GM23338 (cell line): Measurements from ENCODE around the gene PDXK. TPM values are rescaled to one million over a fixed set of nuclear protein-coding genes. Genes with fewer than 3 reads are reported as not detected.

Source experiments
- ATAC-seq: fragments of 200-7000 bp; cut with Tn5 transposase; 3 replicates; pipeline ENCODE4 v1.9.1; 2020
- DNase-seq: peaks from one replicate; pipeline ENCODE4 v3.0.0-alpha.2; 2015; ENCODE audit warnings: low spot score
- H2AFZ ChIP-seq: fragments of 200-600 bp; sonication (generic); 2 replicates; pipeline ENCODE4 v1.8.0; 2016; ENCODE audit warnings: antibody characterized with exemption, mild to moderate bottlenecking, moderate library complexity
- H3F3A ChIP-seq: fragments of 200-600 bp; sonication (generic); replicated peaks from 2 replicates; pipeline ENCODE4 v1.8.0; 2017; ENCODE audit warnings: antibody characterized with exemption, mixed run types, low read depth
- H3K27ac ChIP-seq: fragments of 200-600 bp; sonication (generic); 2 replicates; pipeline ENCODE4 v1.6.1; 2016; ENCODE audit warnings: low read depth
- H3K27me3 ChIP-seq: fragments of 200-600 bp; sonication (generic); 2 replicates; pipeline ENCODE4 v1.8.0; 2016; ENCODE audit warnings: mild to moderate bottlenecking, mixed run types, moderate library complexity; ENCODE audit not compliant: insufficient read depth
- H3K36me3 ChIP-seq: fragments of 200-600 bp; sonication (generic); 2 replicates; pipeline ENCODE4 v1.8.0; 2016; ENCODE audit warnings: mild to moderate bottlenecking; ENCODE audit not compliant: insufficient read depth
- H3K4me1 ChIP-seq: fragments of 200-600 bp; sonication (generic); 2 replicates; pipeline ENCODE4 v1.8.0; 2016; ENCODE audit warnings: mild to moderate bottlenecking, moderate library complexity; ENCODE audit not compliant: insufficient read depth
- H3K4me2 ChIP-seq: fragments of 200-600 bp; sonication (generic); 2 replicates; pipeline ENCODE4 v1.7.1; 2017; ENCODE audit warnings: mixed run types
- H3K4me3 ChIP-seq: fragments of 200-600 bp; sonication (generic); 2 replicates; pipeline ENCODE4 v1.6.1; 2016; ENCODE audit warnings: mixed run types
- H3K79me2 ChIP-seq: fragments of 200-600 bp; sonication (generic); replicated peaks from 2 replicates; pipeline ENCODE4 v1.8.0; 2017; ENCODE audit warnings: mild to moderate bottlenecking; ENCODE audit not compliant: insufficient read depth
- H3K9me2 ChIP-seq: fragments of 200-600 bp; sonication (generic); 2 replicates; pipeline ENCODE4 v1.8.0; 2017; ENCODE audit not compliant: insufficient read depth
- H4K20me1 ChIP-seq: fragments of 200-600 bp; sonication (generic); replicated peaks from 2 replicates; pipeline ENCODE4 v1.8.0; 2017; ENCODE audit warnings: mild to moderate bottlenecking; ENCODE audit not compliant: insufficient read depth
- H3K27ac Mint-ChIP-seq: 2 replicates; pipeline ENCODE4 v1.8.0; 2020; ENCODE audit warnings: inconsistent platforms, mild to moderate bottlenecking, moderate library complexity, mixed read lengths
- H3K27me3 Mint-ChIP-seq: 3 replicates; pipeline ENCODE4 v1.8.0; 2022; ENCODE audit warnings: low read depth, mild to moderate bottlenecking, moderate library complexity, mixed read lengths, inconsistent platforms; ENCODE audit not compliant: insufficient read depth, poor library complexity
- H3K36me3 Mint-ChIP-seq: 3 replicates; pipeline ENCODE4 v1.8.0; 2021; ENCODE audit warnings: low read depth, mild to moderate bottlenecking, inconsistent platforms, moderate library complexity, mixed read lengths
- H3K4me1 Mint-ChIP-seq: 3 replicates; pipeline ENCODE4 v1.8.0; 2020; ENCODE audit warnings: mild to moderate bottlenecking, inconsistent platforms, mixed read lengths
- H3K4me3 Mint-ChIP-seq: 3 replicates; pipeline ENCODE4 v1.8.0; 2021; ENCODE audit warnings: moderate library complexity, mild to moderate bottlenecking, inconsistent platforms, mixed read lengths
- H3K9me3 Mint-ChIP-seq: 3 replicates; pipeline ENCODE4 v1.8.0; 2020; ENCODE audit warnings: moderate library complexity, mild to moderate bottlenecking, inconsistent platforms, mixed read lengths
- CREB1 ChIP-seq: fragments of 250-450 bp; sonication (Bioruptor Pico); IDR thresholded peaks from 2 replicates; pipeline ENCODE4 v1.5.0; 2020; ENCODE audit warnings: low read depth, mild to moderate bottlenecking, moderate library complexity
- EZH2 ChIP-seq: fragments of 200-600 bp; sonication (generic); IDR thresholded peaks from one replicate; pipeline ENCODE4 v1.8.0; 2017; ENCODE audit warnings: antibody characterized with exemption, mild to moderate bottlenecking, low read depth; ENCODE audit not compliant: unreplicated experiment
- EZH2phosphoT487 ChIP-seq: fragments of 200-600 bp; sonication (generic); IDR thresholded peaks from one replicate; pipeline ENCODE4 v1.8.1; 2018; ENCODE audit warnings: antibody characterized with exemption; ENCODE audit not compliant: unreplicated experiment
- JUNB ChIP-seq: IDR thresholded peaks from one replicate; pipeline ENCODE4 v1.6.1; 2016; ENCODE audit warnings: antibody characterized with exemption; ENCODE audit not compliant: unreplicated experiment
- NANOG ChIP-seq: IDR thresholded peaks from 2 replicates; pipeline ENCODE4 v1.6.1; 2016; ENCODE audit warnings: antibody characterized with exemption, borderline replicate concordance
- POLR2AphosphoS5 ChIP-seq: IDR thresholded peaks from 2 replicates; pipeline ENCODE4 v1.6.1; 2016; ENCODE audit warnings: antibody characterized with exemption, low read depth
- STAT1 ChIP-seq: IDR thresholded peaks from one replicate; pipeline ENCODE4 v1.6.1; 2016; ENCODE audit warnings: antibody characterized with exemption; ENCODE audit not compliant: unreplicated experiment
- ZNF114 ChIP-seq: fragments of 250-450 bp; sonication (Bioruptor Pico); IDR thresholded peaks from 2 replicates; pipeline ENCODE4 v1.5.0; 2020; ENCODE audit warnings: mild to moderate bottlenecking, moderate library complexity
- ZNF331 ChIP-seq: fragments of 250-450 bp; sonication (Bioruptor Pico); IDR thresholded peaks from 2 replicates; pipeline ENCODE4 v1.5.0; 2020; ENCODE audit warnings: low read depth, mild to moderate bottlenecking, moderate library complexity
- polyA plus RNA-seq: library from polyadenylated mRNA; unstranded; fragments of >200 nt; fragmentation: Nextera tagmentation; extraction: Ambion mirVana; gene quantifications from 2 replicates; pipeline ENCODE4 v1.2.1, GENCODE V29; 2016
- total RNA-seq: library from RNA; depleted of rRNA; stranded (reverse); fragments of >200 nt; shearing (Covaris generic); gene quantifications from 2 replicates; pipeline ENCODE4 v1.2.3, GENCODE V29; 2014
- TF ChIP-seq, protein P1 (sequence below), 2 experiments: fragments of 200-600 bp in 1 of 2; sonication (generic) in 1 of 2; conservative IDR thresholded peaks; 2 replicates each; pipeline versions ENCODE4 v1.5.1 to v1.6.1; 2016 to 2017; ENCODE audit warnings: antibody characterized with exemption in 2 of 2, low read depth in 2 of 2, mild to moderate bottlenecking in 2 of 2, moderate library complexity in 1 of 2
- TF ChIP-seq, protein P2 (sequence below): IDR thresholded peaks from 2 replicates; pipeline ENCODE4 v1.6.1; 2016; ENCODE audit warnings: antibody characterized with exemption
- TF ChIP-seq, protein P3 (sequence below): fragments of 250-450 bp; sonication (Bioruptor Pico); IDR thresholded peaks from 2 replicates; pipeline ENCODE4 v1.5.0; 2020; ENCODE audit warnings: mild to moderate bottlenecking, moderate library complexity
- TF ChIP-seq, protein P4 (sequence below): IDR thresholded peaks from one replicate; pipeline ENCODE4 v1.6.1; 2018; ENCODE audit warnings: antibody characterized with exemption; ENCODE audit not compliant: unreplicated experiment

PDXK gene
- total and polyA plus RNA-seq, 2 experiments from 2014 or later, result 53.2 to 66.3 TPM

DNA sequence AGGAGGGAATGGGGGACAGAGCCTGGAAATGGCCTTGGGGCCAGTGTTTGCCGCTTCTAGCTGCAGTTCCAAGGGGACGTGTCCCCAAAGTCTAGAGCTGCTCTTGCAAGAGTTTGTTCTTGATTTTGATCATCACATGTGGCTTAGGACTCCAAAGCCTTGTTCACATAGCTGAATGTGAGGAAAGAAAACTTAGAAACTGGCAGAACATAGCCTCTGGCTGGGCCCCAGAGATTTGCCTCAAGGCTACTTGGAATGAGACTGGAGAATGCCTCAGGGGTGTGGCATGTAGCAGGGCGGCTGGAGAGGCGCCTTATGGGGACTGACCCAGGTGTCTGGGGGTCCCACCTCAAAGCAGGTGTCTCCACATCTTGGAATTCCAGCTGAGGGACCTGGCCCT, 2.3 kb downstream of the PDXK start:
- peaks cover 16% of the 10 kb centered on the region for H3K27me3 Mint-ChIP-seq
- peaks cover 18% of the 10 kb centered on the region for H3K4me1 Mint-ChIP-seq
- Histone ChIP-seq H3F3A (0 out of 2 replicates have a peak, but pooled peaks cover 3% of the 10 kb centered on the region), H3K36me3 (no peaks in the 10 kb centered on the region), H3K4me1 (peaks cover 8% of the 10 kb centered on the region; the same call in 1 of the 2 replicates), H3K9me2 (no peaks in the 10 kb centered on the region), H4K20me1 (peaks cover 19% of the 10 kb centered on the region), H3K27me3 (peaks cover 15% of the 10 kb centered on the region), H3K27ac (no peak overlapping the region), H3K4me3 (no peak overlapping the region), H3K79me2 (peaks cover 53% of the 10 kb centered on the region), H3K4me2 (0 out of 2 replicates have a peak overlapping the region, but pooled peaks have one; percentile 92), H2AFZ (no peak overlapping the region)
- H3K36me3 Mint-ChIP-seq, result peaks cover 3% of the 10 kb centered on the region; the same call in 2 of the 3 replicates
- H3K27ac Mint-ChIP-seq, result no peak overlapping the region
- H3K9me3 Mint-ChIP-seq, result peaks cover 3% of the 10 kb centered on the region; the same call in 1 of the 3 replicates
- peak overlapping the region; percentile 77 for H3K4me3 Mint-ChIP-seq
- ATAC-seq (no peak), DNase-seq (no peak)
- TF ChIP-seq ZNF114 (CRISPR knock-in tag) (no peak), STAT1 (no peak), NANOG (no peak), CREB1 (CRISPR knock-in tag) (no peak), JUNB (no peak), EZH2 (no peak), EZH2phosphoT487 (no peak), POLR2AphosphoS5 (no peak), ZNF331 (CRISPR knock-in tag) (no peak)
- TF ChIP-seq, protein P1, sequence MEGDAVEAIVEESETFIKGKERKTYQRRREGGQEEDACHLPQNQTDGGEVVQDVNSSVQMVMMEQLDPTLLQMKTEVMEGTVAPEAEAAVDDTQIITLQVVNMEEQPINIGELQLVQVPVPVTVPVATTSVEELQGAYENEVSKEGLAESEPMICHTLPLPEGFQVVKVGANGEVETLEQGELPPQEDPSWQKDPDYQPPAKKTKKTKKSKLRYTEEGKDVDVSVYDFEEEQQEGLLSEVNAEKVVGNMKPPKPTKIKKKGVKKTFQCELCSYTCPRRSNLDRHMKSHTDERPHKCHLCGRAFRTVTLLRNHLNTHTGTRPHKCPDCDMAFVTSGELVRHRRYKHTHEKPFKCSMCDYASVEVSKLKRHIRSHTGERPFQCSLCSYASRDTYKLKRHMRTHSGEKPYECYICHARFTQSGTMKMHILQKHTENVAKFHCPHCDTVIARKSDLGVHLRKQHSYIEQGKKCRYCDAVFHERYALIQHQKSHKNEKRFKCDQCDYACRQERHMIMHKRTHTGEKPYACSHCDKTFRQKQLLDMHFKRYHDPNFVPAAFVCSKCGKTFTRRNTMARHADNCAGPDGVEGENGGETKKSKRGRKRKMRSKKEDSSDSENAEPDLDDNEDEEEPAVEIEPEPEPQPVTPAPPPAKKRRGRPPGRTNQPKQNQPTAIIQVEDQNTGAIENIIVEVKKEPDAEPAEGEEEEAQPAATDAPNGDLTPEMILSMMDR (conservative IDR thresholded peaks at IDR 0.05; ENCODE audit: low read depth in 2 of 2), result no peak
- TF ChIP-seq, protein P2, sequence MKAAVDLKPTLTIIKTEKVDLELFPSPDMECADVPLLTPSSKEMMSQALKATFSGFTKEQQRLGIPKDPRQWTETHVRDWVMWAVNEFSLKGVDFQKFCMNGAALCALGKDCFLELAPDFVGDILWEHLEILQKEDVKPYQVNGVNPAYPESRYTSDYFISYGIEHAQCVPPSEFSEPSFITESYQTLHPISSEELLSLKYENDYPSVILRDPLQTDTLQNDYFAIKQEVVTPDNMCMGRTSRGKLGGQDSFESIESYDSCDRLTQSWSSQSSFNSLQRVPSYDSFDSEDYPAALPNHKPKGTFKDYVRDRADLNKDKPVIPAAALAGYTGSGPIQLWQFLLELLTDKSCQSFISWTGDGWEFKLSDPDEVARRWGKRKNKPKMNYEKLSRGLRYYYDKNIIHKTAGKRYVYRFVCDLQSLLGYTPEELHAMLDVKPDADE, result no peak
- TF ChIP-seq, protein P3, sequence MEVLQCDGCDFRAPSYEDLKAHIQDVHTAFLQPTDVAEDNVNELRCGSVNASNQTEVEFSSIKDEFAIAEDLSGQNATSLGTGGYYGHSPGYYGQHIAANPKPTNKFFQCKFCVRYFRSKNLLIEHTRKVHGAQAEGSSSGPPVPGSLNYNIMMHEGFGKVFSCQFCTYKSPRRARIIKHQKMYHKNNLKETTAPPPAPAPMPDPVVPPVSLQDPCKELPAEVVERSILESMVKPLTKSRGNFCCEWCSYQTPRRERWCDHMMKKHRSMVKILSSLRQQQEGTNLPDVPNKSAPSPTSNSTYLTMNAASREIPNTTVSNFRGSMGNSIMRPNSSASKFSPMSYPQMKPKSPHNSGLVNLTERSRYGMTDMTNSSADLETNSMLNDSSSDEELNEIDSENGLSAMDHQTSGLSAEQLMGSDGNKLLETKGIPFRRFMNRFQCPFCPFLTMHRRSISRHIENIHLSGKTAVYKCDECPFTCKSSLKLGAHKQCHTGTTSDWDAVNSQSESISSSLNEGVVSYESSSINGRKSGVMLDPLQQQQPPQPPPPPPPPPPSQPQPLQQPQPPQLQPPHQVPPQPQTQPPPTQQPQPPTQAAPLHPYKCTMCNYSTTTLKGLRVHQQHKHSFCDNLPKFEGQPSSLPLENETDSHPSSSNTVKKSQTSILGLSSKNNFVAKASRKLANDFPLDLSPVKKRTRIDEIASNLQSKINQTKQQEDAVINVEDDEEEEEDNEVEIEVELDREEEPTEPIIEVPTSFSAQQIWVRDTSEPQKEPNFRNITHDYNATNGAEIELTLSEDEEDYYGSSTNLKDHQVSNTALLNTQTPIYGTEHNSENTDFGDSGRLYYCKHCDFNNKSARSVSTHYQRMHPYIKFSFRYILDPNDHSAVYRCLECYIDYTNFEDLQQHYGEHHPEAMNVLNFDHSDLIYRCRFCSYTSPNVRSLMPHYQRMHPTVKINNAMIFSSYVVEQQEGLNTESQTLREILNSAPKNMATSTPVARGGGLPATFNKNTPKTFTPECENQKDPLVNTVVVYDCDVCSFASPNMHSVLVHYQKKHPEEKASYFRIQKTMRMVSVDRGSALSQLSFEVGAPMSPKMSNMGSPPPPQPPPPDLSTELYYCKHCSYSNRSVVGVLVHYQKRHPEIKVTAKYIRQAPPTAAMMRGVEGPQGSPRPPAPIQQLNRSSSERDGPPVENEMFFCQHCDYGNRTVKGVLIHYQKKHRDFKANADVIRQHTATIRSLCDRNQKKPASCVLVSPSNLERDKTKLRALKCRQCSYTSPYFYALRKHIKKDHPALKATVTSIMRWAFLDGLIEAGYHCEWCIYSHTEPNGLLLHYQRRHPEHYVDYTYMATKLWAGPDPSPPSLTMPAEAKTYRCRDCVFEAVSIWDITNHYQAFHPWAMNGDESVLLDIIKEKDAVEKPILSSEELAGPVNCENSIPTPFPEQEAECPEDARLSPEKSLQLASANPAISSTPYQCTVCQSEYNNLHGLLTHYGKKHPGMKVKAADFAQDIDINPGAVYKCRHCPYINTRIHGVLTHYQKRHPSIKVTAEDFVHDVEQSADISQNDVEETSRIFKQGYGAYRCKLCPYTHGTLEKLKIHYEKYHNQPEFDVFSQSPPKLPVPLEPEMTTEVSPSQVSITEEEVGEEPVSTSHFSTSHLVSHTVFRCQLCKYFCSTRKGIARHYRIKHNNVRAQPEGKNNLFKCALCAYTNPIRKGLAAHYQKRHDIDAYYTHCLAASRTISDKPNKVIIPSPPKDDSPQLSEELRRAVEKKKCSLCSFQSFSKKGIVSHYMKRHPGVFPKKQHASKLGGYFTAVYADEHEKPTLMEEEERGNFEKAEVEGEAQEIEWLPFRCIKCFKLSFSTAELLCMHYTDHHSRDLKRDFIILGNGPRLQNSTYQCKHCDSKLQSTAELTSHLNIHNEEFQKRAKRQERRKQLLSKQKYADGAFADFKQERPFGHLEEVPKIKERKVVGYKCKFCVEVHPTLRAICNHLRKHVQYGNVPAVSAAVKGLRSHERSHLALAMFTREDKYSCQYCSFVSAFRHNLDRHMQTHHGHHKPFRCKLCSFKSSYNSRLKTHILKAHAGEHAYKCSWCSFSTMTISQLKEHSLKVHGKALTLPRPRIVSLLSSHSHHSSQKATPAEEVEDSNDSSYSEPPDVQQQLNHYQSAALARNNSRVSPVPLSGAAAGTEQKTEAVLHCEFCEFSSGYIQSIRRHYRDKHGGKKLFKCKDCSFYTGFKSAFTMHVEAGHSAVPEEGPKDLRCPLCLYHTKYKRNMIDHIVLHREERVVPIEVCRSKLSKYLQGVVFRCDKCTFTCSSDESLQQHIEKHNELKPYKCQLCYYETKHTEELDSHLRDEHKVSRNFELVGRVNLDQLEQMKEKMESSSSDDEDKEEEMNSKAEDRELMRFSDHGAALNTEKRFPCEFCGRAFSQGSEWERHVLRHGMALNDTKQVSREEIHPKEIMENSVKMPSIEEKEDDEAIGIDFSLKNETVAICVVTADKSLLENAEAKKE (CRISPR knock-in tag), result no peak
- TF ChIP-seq, protein P4, sequence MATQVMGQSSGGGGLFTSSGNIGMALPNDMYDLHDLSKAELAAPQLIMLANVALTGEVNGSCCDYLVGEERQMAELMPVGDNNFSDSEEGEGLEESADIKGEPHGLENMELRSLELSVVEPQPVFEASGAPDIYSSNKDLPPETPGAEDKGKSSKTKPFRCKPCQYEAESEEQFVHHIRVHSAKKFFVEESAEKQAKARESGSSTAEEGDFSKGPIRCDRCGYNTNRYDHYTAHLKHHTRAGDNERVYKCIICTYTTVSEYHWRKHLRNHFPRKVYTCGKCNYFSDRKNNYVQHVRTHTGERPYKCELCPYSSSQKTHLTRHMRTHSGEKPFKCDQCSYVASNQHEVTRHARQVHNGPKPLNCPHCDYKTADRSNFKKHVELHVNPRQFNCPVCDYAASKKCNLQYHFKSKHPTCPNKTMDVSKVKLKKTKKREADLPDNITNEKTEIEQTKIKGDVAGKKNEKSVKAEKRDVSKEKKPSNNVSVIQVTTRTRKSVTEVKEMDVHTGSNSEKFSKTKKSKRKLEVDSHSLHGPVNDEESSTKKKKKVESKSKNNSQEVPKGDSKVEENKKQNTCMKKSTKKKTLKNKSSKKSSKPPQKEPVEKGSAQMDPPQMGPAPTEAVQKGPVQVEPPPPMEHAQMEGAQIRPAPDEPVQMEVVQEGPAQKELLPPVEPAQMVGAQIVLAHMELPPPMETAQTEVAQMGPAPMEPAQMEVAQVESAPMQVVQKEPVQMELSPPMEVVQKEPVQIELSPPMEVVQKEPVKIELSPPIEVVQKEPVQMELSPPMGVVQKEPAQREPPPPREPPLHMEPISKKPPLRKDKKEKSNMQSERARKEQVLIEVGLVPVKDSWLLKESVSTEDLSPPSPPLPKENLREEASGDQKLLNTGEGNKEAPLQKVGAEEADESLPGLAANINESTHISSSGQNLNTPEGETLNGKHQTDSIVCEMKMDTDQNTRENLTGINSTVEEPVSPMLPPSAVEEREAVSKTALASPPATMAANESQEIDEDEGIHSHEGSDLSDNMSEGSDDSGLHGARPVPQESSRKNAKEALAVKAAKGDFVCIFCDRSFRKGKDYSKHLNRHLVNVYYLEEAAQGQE, result no peak
